Epithelial cell of proximal tubule (primary cell): Measurements from ENCODE around the gene CD28. TPM values are rescaled to one million over a fixed set of nuclear protein-coding genes. Genes with fewer than 3 reads are reported as not detected.
"Not testable (repeated sequence)": the region's sequence is repeated elsewhere in the genome, so short reads cannot be mapped to it uniquely, and the experiment has no call there.

Experiments
- DNase-seq: peaks from one replicate; pipeline ENCODE4 v3.0.0-alpha.2; 2011; ENCODE audit warnings: low read depth
- H3K4me3 ChIP-seq: 2 replicates; pipeline ENCODE4 v1.5.1; 2011; ENCODE audit warnings: low read depth, mild to moderate bottlenecking, low read length
- total RNA-seq: library from RNA; depleted of rRNA; stranded (reverse); fragments of >200 nt; gene quantifications from 2 replicates; pipeline ENCODE4 v1.2.3, GENCODE V29; 2015
- TF ChIP-seq, protein P1 (sequence below): conservative IDR thresholded peaks from 2 replicates; pipeline ENCODE4 v1.5.1; 2012; ENCODE audit warnings: low read depth, mild to moderate bottlenecking, low read length

CD28 gene
- total RNA-seq, 1 donor from 2014 or later = not detected

DNA sequence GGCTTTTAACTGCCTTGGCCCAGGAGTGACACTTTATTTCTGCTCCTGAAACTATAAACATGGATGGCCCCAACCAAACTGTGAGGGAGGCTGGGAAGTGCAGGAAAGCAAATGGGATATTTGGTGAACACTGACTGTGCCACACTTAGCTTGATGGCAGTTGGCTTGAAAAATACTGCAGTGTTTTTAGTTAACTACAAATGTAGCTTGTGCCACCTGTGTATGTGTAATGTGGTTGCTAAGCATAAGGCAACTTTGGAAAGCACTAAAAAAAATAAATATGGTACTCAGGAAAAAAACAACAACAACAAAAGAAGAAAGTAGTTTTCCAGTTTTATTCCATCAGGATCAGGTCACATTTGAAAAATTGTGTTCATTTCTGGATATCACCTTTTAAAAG is 73.8 kb downstream of the CD28 start:
- DNase-seq = no peak
- H3K4me3 ChIP-seq = no peak overlapping the region
- TF ChIP-seq, protein P1, sequence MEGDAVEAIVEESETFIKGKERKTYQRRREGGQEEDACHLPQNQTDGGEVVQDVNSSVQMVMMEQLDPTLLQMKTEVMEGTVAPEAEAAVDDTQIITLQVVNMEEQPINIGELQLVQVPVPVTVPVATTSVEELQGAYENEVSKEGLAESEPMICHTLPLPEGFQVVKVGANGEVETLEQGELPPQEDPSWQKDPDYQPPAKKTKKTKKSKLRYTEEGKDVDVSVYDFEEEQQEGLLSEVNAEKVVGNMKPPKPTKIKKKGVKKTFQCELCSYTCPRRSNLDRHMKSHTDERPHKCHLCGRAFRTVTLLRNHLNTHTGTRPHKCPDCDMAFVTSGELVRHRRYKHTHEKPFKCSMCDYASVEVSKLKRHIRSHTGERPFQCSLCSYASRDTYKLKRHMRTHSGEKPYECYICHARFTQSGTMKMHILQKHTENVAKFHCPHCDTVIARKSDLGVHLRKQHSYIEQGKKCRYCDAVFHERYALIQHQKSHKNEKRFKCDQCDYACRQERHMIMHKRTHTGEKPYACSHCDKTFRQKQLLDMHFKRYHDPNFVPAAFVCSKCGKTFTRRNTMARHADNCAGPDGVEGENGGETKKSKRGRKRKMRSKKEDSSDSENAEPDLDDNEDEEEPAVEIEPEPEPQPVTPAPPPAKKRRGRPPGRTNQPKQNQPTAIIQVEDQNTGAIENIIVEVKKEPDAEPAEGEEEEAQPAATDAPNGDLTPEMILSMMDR = no peak

DNA sequence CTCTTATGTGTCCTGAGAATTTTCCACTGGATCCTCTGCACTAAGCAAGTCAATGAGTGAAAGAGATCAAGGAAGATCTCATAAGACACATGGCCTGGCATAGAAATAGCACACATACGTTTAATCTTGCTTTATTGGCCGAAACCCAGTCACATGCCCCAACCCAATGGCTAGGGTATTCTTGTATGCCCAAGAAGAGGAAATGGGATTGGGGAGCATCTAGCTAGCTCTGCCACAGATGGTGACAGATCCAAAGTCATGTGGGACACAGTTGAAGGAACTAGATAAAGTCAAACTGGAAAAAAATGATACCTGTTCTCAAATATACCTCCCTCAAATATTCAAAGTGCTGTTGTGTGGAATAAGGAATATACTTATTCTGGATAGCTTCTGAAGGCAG is 74.7 kb downstream of the CD28 start:
- no peak overlapping the region for H3K4me3 ChIP-seq
- DNase-seq = no peak
- TF ChIP-seq, protein P1 = no peak

DNA sequence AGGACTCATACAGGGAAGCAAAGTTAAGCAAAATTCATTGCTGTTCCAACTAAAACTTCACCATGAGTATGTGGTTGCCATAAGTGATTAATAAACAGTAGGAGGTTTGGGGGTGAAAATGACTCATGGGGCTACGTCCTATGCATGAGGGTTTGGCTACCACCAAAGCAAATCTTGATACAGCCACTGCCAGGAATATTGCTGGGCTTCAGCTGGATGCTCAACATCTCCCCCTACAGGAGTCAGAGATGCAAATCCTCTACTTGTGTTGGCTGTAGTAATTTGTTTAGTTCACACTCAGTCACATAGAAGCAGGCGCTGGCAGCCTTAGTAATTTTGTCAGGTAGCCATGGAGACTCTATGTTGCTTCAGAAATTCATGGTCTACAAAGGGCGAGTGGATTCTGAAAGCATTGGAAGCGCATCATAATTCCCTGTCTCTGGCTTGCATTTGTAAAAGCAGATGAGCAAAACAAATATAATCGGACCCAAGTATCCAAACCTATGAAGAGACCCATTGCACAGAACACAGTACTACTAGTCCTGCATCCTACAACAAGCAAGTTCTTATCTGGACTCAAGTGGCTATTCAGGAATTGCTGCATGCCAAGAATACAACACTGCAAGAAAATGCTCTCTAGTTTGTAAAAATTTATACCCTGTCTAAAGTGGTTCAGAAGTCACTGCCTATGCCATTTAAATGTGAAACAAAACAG is 76.0 kb downstream of the CD28 start:
- DNase-seq = peak; percentile 74
- TF ChIP-seq, protein P1 = peak; percentile 95
- no peak overlapping the region for H3K4me3 ChIP-seq

DNA sequence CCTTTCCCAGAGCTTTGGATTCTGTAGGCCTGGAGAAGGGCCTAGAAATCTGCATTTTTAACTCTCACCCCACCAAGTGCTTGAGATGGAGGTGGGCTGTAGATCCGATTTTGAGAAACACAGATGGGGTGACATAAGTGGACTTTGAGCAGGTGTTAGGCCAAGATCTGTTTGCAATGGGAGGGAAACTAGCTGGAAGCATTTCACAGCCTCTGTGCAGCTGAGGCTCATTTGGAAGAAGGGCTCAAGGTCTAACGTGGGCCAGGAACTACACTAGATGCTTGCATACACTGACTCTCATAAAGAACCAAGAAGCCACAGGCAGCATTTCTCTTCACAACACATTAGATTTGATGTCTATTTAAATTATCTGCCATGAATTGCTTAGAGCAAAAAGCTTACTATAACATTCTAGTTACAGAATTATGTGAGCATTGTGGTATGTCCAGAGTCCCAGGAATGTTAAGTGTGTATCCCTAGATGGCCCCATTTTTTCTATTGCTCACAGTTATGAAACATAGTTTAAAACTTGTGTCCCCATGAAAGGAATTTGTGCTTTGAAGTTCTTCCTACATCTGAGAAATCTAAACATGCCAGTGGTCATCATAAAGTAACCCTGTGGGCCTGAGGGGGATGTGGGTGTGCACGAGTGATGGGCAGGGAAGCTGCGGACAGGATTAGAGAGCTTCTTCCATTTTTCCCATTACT is 77.2 kb downstream of the CD28 start:
- TF ChIP-seq, protein P1 = no peak
- H3K4me3 ChIP-seq = no peak overlapping the region
- no peak for DNase-seq

DNA sequence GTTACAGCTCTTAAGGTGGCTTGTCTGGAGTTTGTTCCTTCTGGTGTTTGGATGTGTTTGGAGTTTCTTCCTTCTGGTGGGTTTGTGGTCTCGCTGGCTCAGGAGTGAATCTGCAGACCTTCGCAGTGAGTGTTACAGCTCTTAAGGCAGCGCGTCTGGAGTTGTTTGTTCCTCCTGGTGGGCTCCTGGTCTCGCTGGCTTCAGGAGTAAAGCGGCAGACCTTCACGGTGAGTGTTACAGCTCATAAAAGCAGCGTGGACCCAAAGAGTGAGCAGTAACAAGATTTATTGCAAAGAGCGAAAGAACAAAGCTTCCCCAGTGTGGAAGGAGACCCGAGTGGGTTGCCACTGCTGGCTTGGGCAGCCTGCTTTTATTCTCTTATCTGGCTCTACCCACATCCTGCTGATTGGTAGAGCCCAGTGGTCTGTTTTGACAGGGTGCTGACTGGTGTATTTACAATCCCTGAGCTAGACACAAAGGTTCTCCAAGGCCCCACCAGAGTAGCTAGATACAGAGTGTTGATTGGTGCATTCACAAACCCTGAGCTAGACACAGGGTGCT is 78.4 kb downstream of the CD28 start:
- H3K4me3 ChIP-seq, DNase-seq: not testable (repeated sequence)

DNA sequence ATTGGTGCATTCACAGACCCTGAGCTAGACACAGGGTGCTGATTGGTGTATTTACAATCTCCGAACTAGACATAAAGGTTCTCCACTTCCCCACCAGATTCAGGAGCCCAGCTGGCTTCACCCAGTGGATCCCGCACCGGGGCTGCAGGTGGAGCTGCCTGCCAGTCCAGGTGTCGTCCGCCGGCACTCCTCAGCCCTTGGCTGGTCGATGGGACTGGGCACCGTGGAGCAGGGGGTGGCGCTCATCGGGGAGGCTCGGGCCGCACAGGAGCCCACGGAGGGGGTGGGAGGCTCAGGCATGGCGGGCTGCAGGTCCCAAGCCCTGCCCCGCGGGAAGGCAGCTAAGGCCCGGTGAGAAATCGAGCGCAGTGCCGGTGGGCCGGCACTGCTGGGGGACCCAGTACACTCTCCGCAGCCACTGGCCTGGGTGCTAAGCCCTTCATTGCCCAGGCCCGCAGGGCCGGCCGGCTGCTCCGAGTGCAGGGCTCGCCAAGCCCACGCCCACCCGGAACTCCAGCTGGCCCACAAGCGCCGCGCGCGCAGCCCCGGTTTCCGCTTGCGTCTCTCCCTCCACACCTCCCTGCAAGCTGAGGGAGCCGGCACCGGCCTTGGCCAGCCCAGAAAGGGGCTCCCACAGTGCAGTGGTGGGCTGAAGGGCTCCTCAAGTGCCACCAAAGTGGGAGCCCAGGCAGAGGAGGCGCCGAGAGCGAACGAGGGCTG is 79.1 kb downstream of the CD28 start:
- not testable (repeated sequence) for H3K4me3 ChIP-seq, DNase-seq

DNA sequence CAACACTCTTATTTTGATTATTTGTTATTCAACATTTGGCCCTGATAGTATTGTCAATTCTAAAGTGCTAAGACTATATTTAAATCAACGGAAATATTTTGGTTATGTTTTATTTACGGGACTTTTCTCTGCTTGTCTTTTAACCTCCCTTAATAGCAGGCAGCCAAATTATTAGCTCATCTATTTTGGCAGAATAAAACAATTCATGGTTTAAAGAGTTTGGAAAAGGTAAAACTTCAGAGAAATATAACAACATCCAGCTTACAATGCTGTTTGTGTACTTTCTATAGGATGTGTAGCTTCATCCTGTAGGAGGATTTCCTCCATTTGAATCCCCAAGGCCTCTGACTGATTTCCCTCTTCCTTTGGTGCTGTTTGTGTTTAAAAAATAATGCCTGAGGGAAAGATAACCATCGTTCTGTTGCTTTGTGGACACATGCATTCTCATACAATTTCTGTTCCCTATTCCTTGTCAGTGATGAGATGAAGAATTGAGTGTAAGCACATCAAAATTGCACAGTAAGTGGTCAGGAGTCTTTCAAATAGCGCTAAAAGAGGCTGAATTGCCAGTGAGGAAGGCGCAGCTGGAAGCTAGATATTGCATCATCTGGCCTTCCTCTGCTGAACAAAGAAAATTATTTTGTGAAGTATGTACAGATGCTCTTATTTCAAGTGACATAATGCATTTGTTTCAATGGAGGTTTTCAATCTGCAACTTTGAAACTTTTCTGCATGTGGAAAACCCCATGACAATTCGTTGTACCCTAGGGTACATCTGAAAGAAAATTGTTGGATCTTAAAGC is 80.3 kb downstream of the CD28 start:
- TF ChIP-seq, protein P1 = no peak
- DNase-seq = no peak
- no peak overlapping the region for H3K4me3 ChIP-seq
